GM12878 (cell line): ENCODE data around the gene KRT79.

Experiments used
- BCL11A ChIP-seq: IDR thresholded peaks from 2 replicates; pipeline ENCODE4 v1.6.1; 2011; ENCODE audit warnings: low read depth, low read length
- CHD1 ChIP-seq: IDR thresholded peaks from 2 replicates; pipeline ENCODE4 v1.6.1; 2012; ENCODE audit warnings: low read depth, low read length, improper control_type of control experiment
- JUNB ChIP-seq: IDR thresholded peaks from 2 replicates; pipeline ENCODE4 v1.6.1; 2016; ENCODE audit warnings: antibody characterized with exemption, mild to moderate bottlenecking
- POLR2AphosphoS2 ChIP-seq: IDR thresholded peaks from 2 replicates; pipeline ENCODE4 v1.6.1; 2011; ENCODE audit warnings: low read depth, mild to moderate bottlenecking, low read length, improper control_type of control experiment, moderate library complexity
- TAF1 ChIP-seq: IDR thresholded peaks from 2 replicates; pipeline ENCODE4 v1.6.1; 2011; ENCODE audit warnings: mild to moderate bottlenecking, low read depth, low read length, borderline replicate concordance
- TF ChIP-seq, protein P1 (sequence below), 3 experiments: IDR thresholded peaks in 2 of 3; conservative IDR thresholded peaks in 1 of 3; 2 replicates each; pipeline ENCODE4 v1.5.1; 2011; ENCODE audit warnings: low read depth in 3 of 3, low read length in 3 of 3, mild to moderate bottlenecking in 3 of 3, control low read depth in 2 of 3, moderate library complexity in 2 of 3, inconsistent platforms in 1 of 3, mixed read lengths in 1 of 3; ENCODE audit not compliant: control insufficient read depth in 2 of 3, insufficient read depth in 1 of 3; ENCODE audit errors: extremely low read depth in 1 of 3
- TF ChIP-seq, protein P2 (sequence below): IDR thresholded peaks from 2 replicates; pipeline ENCODE4 v1.6.1; 2011; ENCODE audit warnings: low read depth, low read length, improper control_type of control experiment, borderline replicate concordance
- TF ChIP-seq, protein P3 (sequence below): IDR thresholded peaks from 2 replicates; pipeline ENCODE4 v1.6.1; 2011; ENCODE audit warnings: low read depth, mild to moderate bottlenecking, low read length, moderate library complexity, borderline replicate concordance; ENCODE audit errors: extremely low read depth
- TF ChIP-seq, protein P4 (sequence below): IDR thresholded peaks from 2 replicates; pipeline ENCODE4 v1.6.1; 2012; ENCODE audit warnings: low read depth, low read length, improper control_type of control experiment

DNA sequence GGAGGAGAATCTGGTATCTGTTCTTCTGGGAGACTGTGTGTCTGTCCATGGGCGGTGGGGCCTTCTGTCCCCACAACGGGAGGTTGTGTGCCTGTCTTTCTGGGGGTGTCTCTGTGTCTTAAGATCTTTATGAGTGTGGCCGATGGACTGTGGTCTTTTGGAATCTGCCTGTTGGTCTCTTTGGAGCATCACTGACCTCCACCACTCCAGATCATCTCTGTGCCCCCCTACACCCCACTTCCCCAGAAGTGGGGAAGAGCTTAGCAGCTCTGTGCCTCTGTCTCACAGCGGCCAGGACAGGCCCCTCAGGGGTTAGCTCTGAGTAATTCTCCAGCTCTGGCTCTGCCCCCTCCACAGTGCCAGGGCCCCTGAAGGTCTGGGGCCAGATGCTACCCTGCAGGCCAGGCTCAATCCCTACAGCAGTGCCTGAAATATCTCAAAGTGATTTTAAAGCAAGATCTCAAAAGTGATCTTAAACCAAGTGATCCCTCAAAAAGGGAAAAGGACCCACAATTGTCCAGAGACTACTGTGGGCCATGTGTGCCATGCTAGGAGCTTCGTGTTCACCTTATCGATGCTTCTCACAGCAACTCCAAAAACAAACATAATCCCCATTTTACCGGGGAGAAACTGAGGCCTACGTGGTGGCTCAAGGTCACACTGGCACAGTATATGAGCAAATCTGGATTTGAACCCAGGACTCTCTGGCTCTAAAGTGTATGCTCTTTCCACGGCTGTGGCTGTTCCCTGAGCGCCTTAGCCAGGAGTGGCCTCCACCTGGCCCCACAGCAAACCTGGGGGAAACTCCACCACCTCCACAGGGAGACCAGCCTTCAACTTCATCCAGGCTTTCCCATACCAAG is 40.7 kb upstream of the KRT79 start:
- no peak for TF ChIP-seq JUNB
- TF ChIP-seq, protein P1, sequence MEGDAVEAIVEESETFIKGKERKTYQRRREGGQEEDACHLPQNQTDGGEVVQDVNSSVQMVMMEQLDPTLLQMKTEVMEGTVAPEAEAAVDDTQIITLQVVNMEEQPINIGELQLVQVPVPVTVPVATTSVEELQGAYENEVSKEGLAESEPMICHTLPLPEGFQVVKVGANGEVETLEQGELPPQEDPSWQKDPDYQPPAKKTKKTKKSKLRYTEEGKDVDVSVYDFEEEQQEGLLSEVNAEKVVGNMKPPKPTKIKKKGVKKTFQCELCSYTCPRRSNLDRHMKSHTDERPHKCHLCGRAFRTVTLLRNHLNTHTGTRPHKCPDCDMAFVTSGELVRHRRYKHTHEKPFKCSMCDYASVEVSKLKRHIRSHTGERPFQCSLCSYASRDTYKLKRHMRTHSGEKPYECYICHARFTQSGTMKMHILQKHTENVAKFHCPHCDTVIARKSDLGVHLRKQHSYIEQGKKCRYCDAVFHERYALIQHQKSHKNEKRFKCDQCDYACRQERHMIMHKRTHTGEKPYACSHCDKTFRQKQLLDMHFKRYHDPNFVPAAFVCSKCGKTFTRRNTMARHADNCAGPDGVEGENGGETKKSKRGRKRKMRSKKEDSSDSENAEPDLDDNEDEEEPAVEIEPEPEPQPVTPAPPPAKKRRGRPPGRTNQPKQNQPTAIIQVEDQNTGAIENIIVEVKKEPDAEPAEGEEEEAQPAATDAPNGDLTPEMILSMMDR (IDR thresholded peaks at IDR 0.05 in 2 of 3, conservative IDR thresholded peaks at IDR 0.05 in 1 of 3; ENCODE audit: control insufficient read depth in 2 of 3, extremely low read depth in 1 of 3, insufficient read depth in 1 of 3, low read depth in 3 of 3, low read length in 3 of 3), result no peak
- TF ChIP-seq, protein P2, sequence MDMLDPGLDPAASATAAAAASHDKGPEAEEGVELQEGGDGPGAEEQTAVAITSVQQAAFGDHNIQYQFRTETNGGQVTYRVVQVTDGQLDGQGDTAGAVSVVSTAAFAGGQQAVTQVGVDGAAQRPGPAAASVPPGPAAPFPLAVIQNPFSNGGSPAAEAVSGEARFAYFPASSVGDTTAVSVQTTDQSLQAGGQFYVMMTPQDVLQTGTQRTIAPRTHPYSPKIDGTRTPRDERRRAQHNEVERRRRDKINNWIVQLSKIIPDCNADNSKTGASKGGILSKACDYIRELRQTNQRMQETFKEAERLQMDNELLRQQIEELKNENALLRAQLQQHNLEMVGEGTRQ, result no peak
- TF ChIP-seq BCL11A, result no peak
- TF ChIP-seq, protein P3, sequence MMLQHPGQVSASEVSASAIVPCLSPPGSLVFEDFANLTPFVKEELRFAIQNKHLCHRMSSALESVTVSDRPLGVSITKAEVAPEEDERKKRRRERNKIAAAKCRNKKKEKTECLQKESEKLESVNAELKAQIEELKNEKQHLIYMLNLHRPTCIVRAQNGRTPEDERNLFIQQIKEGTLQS, result no peak
- TF ChIP-seq TAF1, result no peak
- TF ChIP-seq, protein P4, sequence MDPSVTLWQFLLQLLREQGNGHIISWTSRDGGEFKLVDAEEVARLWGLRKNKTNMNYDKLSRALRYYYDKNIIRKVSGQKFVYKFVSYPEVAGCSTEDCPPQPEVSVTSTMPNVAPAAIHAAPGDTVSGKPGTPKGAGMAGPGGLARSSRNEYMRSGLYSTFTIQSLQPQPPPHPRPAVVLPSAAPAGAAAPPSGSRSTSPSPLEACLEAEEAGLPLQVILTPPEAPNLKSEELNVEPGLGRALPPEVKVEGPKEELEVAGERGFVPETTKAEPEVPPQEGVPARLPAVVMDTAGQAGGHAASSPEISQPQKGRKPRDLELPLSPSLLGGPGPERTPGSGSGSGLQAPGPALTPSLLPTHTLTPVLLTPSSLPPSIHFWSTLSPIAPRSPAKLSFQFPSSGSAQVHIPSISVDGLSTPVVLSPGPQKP, result no peak
- TF ChIP-seq POLR2AphosphoS2, result no peak
- TF ChIP-seq CHD1, result no peak
